HG03066 (cell line): ENCODE measurements around the gene PLPP4.

Experiments used
- ATAC-seq: cut with Tn5 transposase; IDR thresholded peaks from one replicate; pipeline ENCODE4 v1.9.1; 2021; ENCODE audit warnings: low read depth; ENCODE audit not compliant: unreplicated experiment

Gene PLPP4

GRCh38 chr10:120571266-120571665 lies 114.2 kb downstream of the PLPP4 start:
- ATAC-seq: no peak

- ATAC-seq: no peak
Measured at GRCh38 chr10:120572307-120572706, 115.3 kb downstream of the PLPP4 start.

- ATAC-seq: no peak
Measured at GRCh38 chr10:120573355-120573754, 116.3 kb downstream of the PLPP4 start.

DNA sequence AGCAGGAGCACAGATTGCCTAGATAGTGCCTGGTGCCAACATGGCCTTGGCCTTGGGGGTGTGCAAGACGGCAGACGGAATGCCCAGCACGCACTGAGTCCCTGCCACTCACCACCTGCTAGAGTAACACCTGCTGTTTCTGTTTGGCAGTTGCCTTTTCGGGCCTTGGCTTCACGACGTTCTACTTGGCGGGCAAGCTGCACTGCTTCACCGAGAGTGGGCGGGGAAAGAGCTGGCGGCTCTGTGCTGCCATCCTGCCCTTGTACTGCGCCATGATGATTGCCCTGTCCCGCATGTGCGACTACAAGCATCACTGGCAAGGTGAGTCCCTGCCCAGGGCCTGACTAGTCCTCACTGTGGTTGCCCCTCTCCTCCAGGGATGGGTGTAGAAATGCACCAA lies 118.0 kb downstream of the PLPP4 start:
- ATAC-seq: no peak

- ATAC-seq: no peak
Measured at GRCh38 chr10:120575411-120575810, 118.4 kb downstream of the PLPP4 start.

DNA sequence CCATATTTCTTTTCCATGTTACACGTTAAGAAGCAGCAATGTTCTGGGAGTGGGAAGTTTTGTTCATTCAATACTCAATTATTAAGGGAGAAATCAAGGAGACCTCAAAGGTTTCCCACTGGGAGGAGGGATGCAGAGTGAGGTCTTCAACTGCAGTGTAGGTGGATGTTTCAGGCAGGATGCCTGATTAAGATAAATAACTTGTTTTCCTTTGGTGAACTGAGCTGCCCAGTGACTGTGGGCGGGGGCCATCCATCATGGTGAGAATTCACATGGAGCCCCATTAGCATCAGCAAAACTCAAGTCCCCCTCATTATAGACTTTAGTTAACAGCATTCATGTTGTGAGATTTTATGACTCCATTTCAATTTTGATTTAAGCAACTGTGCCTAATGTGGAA lies 121.1 kb downstream of the PLPP4 start:
- ATAC-seq: no peak

DNA sequence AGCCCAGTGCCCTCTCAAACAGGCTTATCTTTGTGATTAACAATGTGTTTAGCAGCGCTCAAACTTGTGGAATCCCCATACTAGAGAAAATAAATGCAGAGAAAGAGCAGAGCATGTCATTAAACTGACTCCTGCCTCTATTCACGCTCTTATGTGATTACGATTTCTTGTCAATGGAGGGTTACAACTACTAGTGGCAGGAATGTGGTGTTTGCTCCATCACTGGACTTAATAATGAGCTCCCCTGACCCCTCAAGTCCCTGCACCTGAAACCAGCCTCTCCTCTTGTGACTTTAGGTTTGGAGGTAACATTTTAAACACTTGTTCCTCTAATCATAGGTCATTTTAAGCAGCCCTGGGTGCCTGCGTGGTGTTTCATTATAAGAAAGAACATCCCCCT lies 121.9 kb downstream of the PLPP4 start:
- no peak for ATAC-seq

DNA sequence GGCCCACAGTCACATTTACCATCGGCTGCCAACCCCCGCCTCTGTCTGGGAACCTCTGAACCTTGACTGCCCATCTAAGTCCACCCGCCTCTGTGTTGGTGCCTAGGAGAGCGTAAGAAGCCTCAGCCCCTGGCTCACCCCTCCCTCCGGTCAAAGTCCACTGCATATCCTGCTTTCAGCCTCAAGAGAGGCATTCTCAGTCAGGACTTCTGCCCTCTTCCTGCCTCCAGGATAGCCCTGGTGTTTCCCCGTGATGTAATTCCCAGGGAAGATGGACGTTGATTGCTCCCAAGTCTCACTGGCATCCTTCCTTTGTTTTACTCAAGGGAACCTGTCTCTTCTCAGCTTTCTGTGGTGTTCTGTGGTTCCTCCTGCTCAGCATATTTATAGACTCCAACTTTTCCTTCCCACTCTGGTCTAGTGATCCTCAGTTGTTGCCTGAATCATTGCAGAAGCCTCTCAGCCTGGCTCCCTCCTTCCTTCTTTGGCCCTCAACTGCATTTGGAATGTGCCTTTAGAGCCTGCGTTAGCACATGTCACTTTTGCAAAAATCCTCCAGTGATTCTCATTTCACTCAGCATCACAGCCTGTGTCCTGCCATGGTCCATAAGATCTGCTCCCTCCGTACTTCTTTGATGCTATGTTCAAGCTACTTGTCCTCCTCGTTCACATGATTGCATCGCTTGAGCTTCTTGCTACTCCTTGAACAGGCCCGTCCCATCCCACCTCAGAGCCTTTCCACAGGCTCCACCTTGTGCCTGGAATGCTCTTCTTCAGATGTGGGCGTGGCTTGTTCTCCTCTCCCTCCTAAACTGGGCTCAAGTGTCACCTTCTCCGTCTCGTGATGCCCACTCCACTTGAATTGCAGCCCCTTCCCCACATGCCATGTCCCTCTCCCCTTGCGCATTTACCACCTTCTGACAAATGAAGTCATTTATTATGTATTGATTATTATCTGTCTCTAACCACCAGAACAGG lies 124.2 kb downstream of the PLPP4 start:
- no peak for ATAC-seq

GRCh38 chr10:120582753-120583152 lies 125.7 kb downstream of the PLPP4 start:
- no peak for ATAC-seq

DNA sequence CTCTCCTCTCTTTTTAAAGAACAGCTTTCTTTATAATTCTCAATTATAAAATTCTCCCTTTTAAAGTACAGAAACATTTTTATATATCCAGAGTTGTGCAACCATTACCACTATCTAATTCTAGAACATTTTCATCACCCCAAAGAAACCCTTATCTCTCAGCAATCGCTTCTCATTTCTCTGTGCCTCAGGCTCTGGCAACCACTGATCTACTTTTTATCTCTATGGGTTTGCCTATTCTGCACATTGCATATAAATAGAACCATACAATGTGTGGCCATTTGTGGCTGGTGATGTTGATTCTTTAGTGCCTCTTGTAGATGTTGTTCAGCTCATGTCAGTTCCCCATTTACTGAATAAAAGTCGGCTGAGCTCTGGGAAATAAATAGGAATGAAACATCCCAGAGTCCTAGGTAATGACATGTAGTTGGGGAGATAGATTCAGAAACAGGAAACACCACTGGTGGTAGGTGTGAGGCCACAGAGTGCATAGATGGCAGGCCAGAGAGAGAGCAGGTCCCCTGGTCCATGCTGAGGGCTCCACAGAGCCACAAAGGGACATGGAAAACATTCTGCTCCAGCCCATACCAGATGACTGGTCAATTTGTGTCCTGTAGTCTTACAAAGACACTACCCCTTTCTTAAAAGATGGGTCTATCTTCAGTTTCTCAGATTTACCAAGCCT lies 126.5 kb downstream of the PLPP4 start:
- no peak for ATAC-seq

DNA sequence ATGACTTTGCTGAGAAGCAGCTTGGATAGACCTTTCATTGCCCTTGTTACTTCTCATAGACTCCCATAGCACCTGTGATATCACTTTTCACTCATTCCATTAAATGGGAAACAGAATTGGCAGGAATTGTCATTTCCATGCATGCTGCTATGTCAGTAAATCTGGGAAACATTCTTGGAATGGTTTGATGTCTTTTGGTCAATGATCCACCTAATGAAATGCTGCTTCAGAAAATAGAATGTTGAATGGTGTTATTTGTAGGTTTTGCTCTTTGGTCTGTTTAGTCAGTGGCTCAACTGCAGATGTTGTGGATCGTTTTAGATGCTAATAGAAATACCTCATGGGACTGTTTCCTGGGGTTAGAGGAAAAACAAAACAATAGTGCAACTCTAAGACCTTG lies 127.8 kb downstream of the PLPP4 start:
- no peak for ATAC-seq

- ATAC-seq: no peak
Measured at GRCh38 chr10:120586471-120586872, 129.4 kb downstream of the PLPP4 start.

GRCh38 chr10:120587061-120587460 lies 130.0 kb downstream of the PLPP4 start:
- no peak for ATAC-seq

- no peak for ATAC-seq
Measured at GRCh38 chr10:120588311-120588710, 131.3 kb downstream of the PLPP4 start.

- no peak for ATAC-seq
Measured at GRCh38 chr10:120593693-120594092, 136.7 kb downstream of the PLPP4 start.

- no peak for ATAC-seq
Measured at GRCh38 chr10:120597902-120598301, 140.9 kb downstream of the PLPP4 start.

- no peak for ATAC-seq
Measured at GRCh38 chr10:120598386-120598785, 141.4 kb downstream of the PLPP4 start.

GRCh38 chr10:120599200-120599724 lies 142.2 kb downstream of the PLPP4 start:
- no peak for ATAC-seq

DNA sequence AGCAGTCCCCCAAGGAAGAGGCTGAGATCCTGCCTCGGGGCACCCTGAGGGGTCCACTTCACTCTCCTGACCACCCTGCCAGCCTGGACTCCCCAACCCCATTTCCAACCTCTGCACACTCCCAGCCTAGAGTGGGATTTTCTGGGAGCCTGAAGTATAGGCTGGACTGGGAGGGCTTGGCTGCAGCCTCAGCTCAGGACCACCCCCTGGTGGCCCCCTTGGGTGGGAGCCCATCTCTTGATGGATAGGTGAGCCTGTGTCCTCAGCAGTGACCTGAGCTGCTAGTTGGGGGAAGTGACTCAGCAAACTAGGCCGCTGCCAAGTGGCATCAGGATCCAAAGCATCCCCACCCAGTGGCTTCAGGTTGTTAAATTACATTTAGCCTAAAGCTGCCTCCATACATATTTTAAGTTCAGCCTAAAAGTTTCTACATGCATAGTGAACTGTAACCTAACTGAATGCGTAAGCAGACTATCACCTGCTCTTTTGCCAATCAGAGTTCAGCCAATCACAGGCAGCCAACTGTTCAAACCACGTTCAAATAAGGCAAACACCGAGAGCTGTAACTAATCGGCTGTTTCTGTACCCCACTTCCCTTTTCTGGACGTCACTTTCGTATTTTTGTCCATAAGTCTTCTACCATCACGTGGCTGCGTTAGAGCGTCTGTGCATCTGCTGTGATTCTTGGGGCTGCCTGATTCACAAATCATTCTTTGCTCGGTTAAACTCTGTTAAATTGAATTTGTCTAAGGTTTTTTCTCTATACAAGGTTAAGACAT lies 144.0 kb downstream of the PLPP4 start:
- no peak for ATAC-seq

- no peak for ATAC-seq
Measured at GRCh38 chr10:120601999-120602398, 145.0 kb downstream of the PLPP4 start.

DNA sequence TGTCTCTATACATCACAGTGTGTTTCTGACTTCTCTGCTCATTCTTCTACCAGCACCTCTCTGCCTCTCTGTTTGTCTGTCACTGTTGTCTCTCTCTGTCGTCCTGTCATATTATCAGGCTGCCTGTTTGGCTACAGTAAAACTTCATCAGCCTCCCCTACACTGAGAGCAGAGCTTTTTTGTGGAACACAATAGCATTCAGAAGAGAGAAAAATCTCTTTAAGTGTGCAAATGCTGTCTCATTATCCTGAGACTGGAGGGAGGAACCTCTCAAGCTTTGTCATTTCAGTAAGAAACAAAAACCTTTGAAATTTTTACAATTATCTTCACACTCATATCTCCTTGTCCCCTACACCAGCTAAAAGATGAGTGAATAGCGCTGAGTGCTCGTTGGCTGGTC lies 148.4 kb downstream of the PLPP4 start:
- no peak for ATAC-seq
